ENCODE results near the gene PLAAT5. TPM values are rescaled to one million over a fixed set of nuclear protein-coding genes. Genes with fewer than 3 reads are reported as not detected.
A peak's percentile ranks its signal among the peaks of the same experiment; 100 is the strongest.
"Not testable (repeated sequence)": the region's sequence is repeated elsewhere in the genome, so short reads cannot be mapped to it uniquely, and the experiment has no call there.

PLAAT5 gene
- polyA plus RNA-seq, 2 of the 4 experiments (the other 2 are of a cell fraction) = 0.04 to 0.12 TPM

- POLR2A ChIA-PET, FAIRE-seq: not testable (repeated sequence)
- CTCF ChIA-PET = interaction anchor here (1.7 kb wide), 1 partner anchor 13 kb away, joined by 3 read pairs; no protein-coding TSS in a partner anchor
These were observed 40.3 kb upstream of the PLAAT5 start for GRCh38 chr11:63531074-63531792.

GRCh38 chr11:63530021-63530420 is 39.1 kb upstream of the PLAAT5 start:
- 0 out of 2 replicates have a peak, but pooled peaks have one; percentile 18 for TF ChIP-seq ZNF302 (CRISPR knock-in tag; IDR thresholded peaks at IDR 0.05)
- no peak for TF ChIP-seq RNF2 (IDR thresholded peaks at IDR 0.05; ENCODE audit: borderline replicate concordance, low read depth)
- Histone ChIP-seq H3K4me3 (no peak overlapping the region), H3K27ac (peak overlapping the region; percentile 74 to 77), H3K4me2 (peak overlapping the region; percentile 47), H3K4me1 (peaks cover 49% of the 10 kb centered on the region), H3K9me3 (no peaks in the 10 kb centered on the region)
- no peak for ATAC-seq
- 84% methylated on average over 2 of the region's 2 CpGs for WGBS (ENCODE audit: missing lambda C conversion rate)
- ChIA-PET CTCF (interaction anchor here (0.7 to 1.0 kb wide), 3 partner anchors 33 to 51 kb away, joined by 3 to 4 read pairs (median 3); partner anchors contain the start of gene PLAAT2), POLR2A (no interaction called here)
- no peak for DNase-seq (ENCODE audit: low read depth in 1 of 2, low spot score in 1 of 2)
- no peak for FAIRE-seq

More at GRCh38 chr11:63531074-63531792, 40.3 kb upstream of the PLAAT5 start:
- TF ChIP-seq NPAS2 (CRISPR knock-in tag; IDR thresholded peaks at IDR 0.05; ENCODE audit: borderline replicate concordance) (peak; percentile 92), HMGXB4 (CRISPR knock-in tag; IDR thresholded peaks at IDR 0.05; ENCODE audit: borderline replicate concordance) (peak; percentile 94), RARB (CRISPR knock-in tag; IDR thresholded peaks at IDR 0.05) (peak; percentile 92), HOXB5 (CRISPR knock-in tag; IDR thresholded peaks at IDR 0.05) (peak; percentile 100), MAX (IDR thresholded peaks at IDR 0.05) (peak; percentile 29; the same call in 1 of the 2 replicates), HOXB13 (CRISPR knock-in tag; IDR thresholded peaks at IDR 0.05; ENCODE audit: low read depth) (peak; percentile 100), ZNF302 (CRISPR knock-in tag; IDR thresholded peaks at IDR 0.05) (peak; percentile 100), ZSCAN20 (CRISPR knock-in tag; IDR thresholded peaks at IDR 0.05) (peak; percentile 100), EHF (CRISPR knock-in tag; IDR thresholded peaks at IDR 0.05) (peak; percentile 100), TFCP2L1 (CRISPR knock-in tag; IDR thresholded peaks at IDR 0.05) (peak; percentile 93), HEYL (CRISPR knock-in tag; IDR thresholded peaks at IDR 0.05) (peak; percentile 100), FOXS1 (CRISPR knock-in tag; IDR thresholded peaks at IDR 0.05) (peak; percentile 100), HOXA7 (CRISPR knock-in tag; IDR thresholded peaks at IDR 0.05) (peak; percentile 99), FOSL2 (CRISPR knock-in tag; IDR thresholded peaks at IDR 0.05) (peak; percentile 74), TP53 (CRISPR knock-in tag; IDR thresholded peaks at IDR 0.05) (peak; percentile 97), FOSB (CRISPR knock-in tag; IDR thresholded peaks at IDR 0.05) (peak; percentile 99)
- TF ChIP-seq, protein P1, sequence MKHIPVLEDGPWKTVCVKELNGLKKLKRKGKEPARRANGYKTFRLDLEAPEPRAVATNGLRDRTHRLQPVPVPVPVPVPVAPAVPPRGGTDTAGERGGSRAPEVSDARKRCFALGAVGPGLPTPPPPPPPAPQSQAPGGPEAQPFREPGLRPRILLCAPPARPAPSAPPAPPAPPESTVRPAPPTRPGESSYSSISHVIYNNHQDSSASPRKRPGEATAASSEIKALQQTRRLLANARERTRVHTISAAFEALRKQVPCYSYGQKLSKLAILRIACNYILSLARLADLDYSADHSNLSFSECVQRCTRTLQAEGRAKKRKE (CRISPR knock-in tag; IDR thresholded peaks at IDR 0.05; ENCODE audit: low read depth) = peak; percentile 99
- H3K4me3 ChIP-seq; H3K9me3 ChIP-seq; TF ChIP-seq FOSL2 (IDR thresholded peaks at IDR 0.05): not testable (repeated sequence)
- Histone ChIP-seq H3K4me1 (peaks cover 50% of the 10 kb centered on the region), H3K4me2 (peak overlapping the region; percentile 68), H3K27ac (peak overlapping the region; percentile 81 to 82)
- DNase-seq (ENCODE audit: low read depth in 1 of 2, low spot score in 1 of 2) (peak in 1 of 2 experiments; percentile 85), ATAC-seq (peak; percentile 74 to 86; a peak in 5 of 6 replicates)
- 35% methylated on average over 5 of the region's 6 CpGs for WGBS (ENCODE audit: missing lambda C conversion rate)

DNA sequence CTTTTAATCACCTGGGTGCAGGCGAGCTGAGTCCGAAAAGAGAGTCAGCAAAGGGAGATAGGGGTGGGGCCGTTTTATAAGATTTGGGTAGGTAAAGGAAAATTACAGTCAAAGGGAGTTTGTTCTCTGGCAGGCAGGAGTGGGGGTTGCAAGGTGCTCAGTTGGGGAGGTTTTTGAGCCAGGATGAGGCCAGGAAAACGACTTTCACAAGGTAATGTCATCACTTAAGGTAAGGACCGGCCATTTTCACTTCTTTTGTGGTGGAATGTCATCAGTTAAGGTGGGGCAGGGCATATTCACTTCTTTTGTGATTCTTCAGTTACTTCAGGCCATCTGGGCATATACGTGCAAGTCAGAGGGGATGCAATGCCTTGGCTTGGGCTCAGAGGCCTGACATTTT is 38.4 kb upstream of the PLAAT5 start:
- WGBS (ENCODE audit: missing lambda C conversion rate) = 71% methylated on average over 6 of the region's 6 CpGs
- CTCF ChIA-PET = interaction anchor here (0.7 to 1.0 kb wide), 3 partner anchors 33 to 50 kb away, joined by 3 to 4 read pairs (median 3); partner anchors contain the start of gene PLAAT2
- H3K9me3 ChIP-seq; FAIRE-seq; H3K4me3 ChIP-seq; POLR2A ChIA-PET; DNase-seq (ENCODE audit: low read depth in 1 of 2, low spot score in 1 of 2); ATAC-seq: not testable (repeated sequence)
- peak overlapping the region; percentile 47 for H3K4me2 ChIP-seq
- H3K27ac ChIP-seq = peak overlapping the region; percentile 74 to 77
- H3K4me1 ChIP-seq = peaks cover 49% of the 10 kb centered on the region

Data from A549 (cell line).